IPS DF 6.9 (cell line): Measurements from ENCODE around the gene RBM19.

Source experiments
- DNase-seq: peaks from one replicate; pipeline ENCODE4 v3.0.0-alpha.2; 2013; ENCODE audit warnings: low read depth, low spot score
- H3K27ac ChIP-seq: one replicate; pipeline ENCODE4 v1.5.1; 2013; ENCODE audit warnings: low read length, control low read depth
- H3K27me3 ChIP-seq: 2 replicates; pipeline ENCODE4 v1.6.1; 2013; ENCODE audit warnings: mild to moderate bottlenecking, low read length; ENCODE audit not compliant: control insufficient read depth, insufficient read depth
- H3K36me3 ChIP-seq: 2 replicates; pipeline ENCODE4 v1.6.1; 2013; ENCODE audit warnings: low read length; ENCODE audit not compliant: control insufficient read depth, insufficient read depth
- H3K4me1 ChIP-seq: 2 replicates; pipeline ENCODE4 v1.6.1; 2013; ENCODE audit warnings: low read length; ENCODE audit not compliant: control insufficient read depth, insufficient read depth
- H3K4me3 ChIP-seq: 2 replicates; pipeline ENCODE4 v1.5.1; 2013; ENCODE audit warnings: mild to moderate bottlenecking, low read length
- H3K9me3 ChIP-seq: 2 replicates; pipeline ENCODE4 v1.6.1; 2013; ENCODE audit warnings: low read length, inconsistent platforms; ENCODE audit not compliant: control insufficient read depth, insufficient read depth
- WGBS: extraction: QIAGEN DNeasy Blood & Tissue Kit; methylation state at CpG from one replicate; pipeline ENCODE4 v1.1.7; 2013; ENCODE audit warnings: mixed read lengths, missing lambda C conversion rate; ENCODE audit not compliant: insufficient read length, insufficient coverage; 5-methylcytosine and 5-hydroxymethylcytosine counted together

Gene RBM19

DNA sequence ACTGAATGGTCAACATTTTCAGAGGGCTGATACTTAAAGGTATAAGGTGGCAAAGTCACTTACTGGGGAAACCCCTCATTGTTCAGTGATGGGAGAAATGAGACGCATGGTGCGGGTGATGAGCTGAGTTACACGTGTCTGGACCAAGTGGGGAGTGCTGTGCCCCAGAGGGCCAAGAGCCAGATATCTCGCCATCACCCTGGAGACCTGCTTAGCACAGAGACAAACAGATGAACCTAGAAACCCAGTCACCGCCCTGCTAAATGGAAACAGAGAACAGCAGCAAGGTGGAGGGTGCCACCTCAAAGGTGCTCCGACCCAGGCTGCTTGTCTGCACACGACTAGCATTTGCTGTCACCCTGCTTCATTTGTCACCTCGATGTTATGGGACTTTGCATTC, 92.4 kb downstream of the RBM19 start:
- Histone ChIP-seq H3K27me3 (no peaks in the 10 kb centered on the region), H3K4me3 (no peak overlapping the region), H3K27ac (no peak overlapping the region), H3K9me3 (no peaks in the 10 kb centered on the region), H3K4me1 (no peaks in the 10 kb centered on the region), H3K36me3 (peaks cover 6% of the 10 kb centered on the region)
- no peak for DNase-seq
- WGBS = no CpG with 5 or more reads among the region's 8 CpGs

DNA sequence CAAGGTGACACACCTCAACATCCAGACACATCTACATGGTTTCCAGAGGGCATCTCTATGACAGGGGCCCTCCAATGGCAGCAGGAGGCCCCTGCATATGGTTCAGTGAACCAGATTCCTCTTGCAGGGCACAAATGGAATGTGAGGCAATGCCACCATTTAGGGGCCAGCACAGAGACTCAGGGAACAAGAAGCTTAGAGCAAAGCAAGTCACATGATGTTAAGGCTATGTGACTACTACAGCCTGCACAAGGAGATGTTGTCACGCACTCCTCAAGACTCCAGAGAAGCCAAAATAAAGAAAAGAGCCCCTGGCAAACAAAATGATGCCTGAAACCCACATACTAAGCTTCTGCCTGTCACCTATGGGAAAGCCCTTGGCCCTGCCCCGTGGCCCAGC, 95.2 kb downstream of the RBM19 start:
- no peaks in the 10 kb centered on the region for H3K27me3 ChIP-seq
- peaks cover 6% of the 10 kb centered on the region; the same call in 1 of the 2 replicates for H3K36me3 ChIP-seq
- H3K27ac ChIP-seq = no peak overlapping the region
- H3K4me1 ChIP-seq = no peaks in the 10 kb centered on the region
- no peaks in the 10 kb centered on the region for H3K9me3 ChIP-seq
- DNase-seq = no peak
- no peak overlapping the region for H3K4me3 ChIP-seq
- no CpG with 5 or more reads among the region's 2 CpGs for WGBS

DNA sequence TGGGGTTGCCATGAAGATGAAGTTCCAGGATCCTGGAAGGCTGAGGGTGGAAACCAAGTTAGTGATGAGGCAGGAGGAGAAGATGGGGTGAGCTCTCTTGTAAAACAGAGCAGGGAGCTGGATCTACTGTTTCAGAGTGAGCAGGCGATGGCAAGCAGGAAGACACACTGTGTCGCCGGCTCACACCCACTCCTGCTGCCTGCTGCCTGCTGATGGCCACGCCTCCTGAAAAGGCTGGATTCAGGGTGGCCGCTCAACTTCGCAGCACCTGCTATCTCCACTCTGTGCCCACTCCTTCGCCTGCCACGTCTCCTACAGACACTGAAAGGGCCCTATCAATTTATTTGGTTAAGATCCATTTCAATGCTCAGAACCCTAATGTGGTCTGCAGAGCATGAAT, 96.1 kb downstream of the RBM19 start:
- Histone ChIP-seq H3K27ac (no peak overlapping the region), H3K4me1 (no peaks in the 10 kb centered on the region), H3K36me3 (peaks cover 6% of the 10 kb centered on the region; the same call in 1 of the 2 replicates), H3K9me3 (no peaks in the 10 kb centered on the region), H3K4me3 (no peak overlapping the region), H3K27me3 (no peaks in the 10 kb centered on the region)
- no CpG with 5 or more reads among the region's 8 CpGs for WGBS
- no peak for DNase-seq

DNA sequence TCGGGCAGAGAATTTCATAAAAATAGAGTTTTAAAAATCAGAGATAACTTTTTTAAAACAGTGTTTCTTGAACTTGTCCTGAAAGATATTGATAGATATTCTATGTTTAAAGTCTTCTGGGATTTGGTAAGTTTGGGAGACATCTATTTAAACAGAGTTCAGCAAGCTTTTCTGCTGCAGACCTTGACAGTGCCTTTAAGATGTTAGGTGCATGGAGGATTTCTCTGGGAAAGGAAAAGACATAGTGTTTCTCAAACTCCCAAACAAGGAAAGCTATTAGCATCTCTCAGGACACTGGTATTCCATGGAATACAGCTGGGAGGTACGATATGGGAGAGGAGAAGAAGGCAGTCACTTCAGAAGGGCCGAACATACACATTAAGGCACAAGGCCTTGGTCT, 97.8 kb downstream of the RBM19 start:
- WGBS = no CpG with 5 or more reads among the region's 3 CpGs
- Histone ChIP-seq H3K9me3 (no peaks in the 10 kb centered on the region), H3K4me1 (peaks cover under 1% of the 10 kb centered on the region; the same call in 1 of the 2 replicates), H3K27me3 (no peaks in the 10 kb centered on the region), H3K4me3 (no peak overlapping the region), H3K36me3 (no peaks in the 10 kb centered on the region), H3K27ac (no peak overlapping the region)
- no peak for DNase-seq

- no peak for DNase-seq
- WGBS = no CpG with 5 or more reads among the region's 6 CpGs
- Histone ChIP-seq H3K27me3 (no peaks in the 10 kb centered on the region), H3K36me3 (no peaks in the 10 kb centered on the region), H3K27ac (no peak overlapping the region), H3K4me1 (peaks cover 6% of the 10 kb centered on the region), H3K4me3 (no peak overlapping the region), H3K9me3 (no peaks in the 10 kb centered on the region)
These were observed 98.9 kb downstream of the RBM19 start for GRCh38 chr12:113867258-113867657.

DNA sequence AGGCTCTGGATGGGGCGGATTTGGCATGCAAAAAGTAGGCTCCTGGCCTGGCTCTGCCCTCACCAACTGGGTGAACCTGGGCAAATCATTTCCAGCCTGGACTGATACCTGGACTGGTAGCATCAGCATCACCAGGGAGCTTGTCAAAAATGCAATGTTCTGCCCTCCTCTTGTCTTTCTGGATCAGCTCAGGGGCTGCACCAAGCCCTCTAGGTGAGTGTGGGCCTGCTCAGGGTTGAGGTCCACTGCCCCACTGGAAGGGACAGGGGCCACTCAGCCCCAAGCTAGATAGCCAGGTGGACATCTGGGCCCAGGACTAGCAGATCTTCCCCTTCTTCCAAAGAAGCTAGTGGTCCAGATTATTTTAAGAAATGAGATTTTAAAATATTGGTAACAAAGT, 99.6 kb downstream of the RBM19 start:
- no peaks in the 10 kb centered on the region for H3K9me3 ChIP-seq
- H3K36me3 ChIP-seq = no peaks in the 10 kb centered on the region
- DNase-seq = no peak
- H3K27me3 ChIP-seq = no peaks in the 10 kb centered on the region
- no CpG with 5 or more reads among the region's 1 CpG for WGBS
- no peak overlapping the region for H3K27ac ChIP-seq
- peaks cover 11% of the 10 kb centered on the region for H3K4me1 ChIP-seq
- H3K4me3 ChIP-seq = no peak overlapping the region

GRCh38 chr12:113863455-113863845, 102.7 kb downstream of the RBM19 start:
- H3K4me1 ChIP-seq = peaks cover 16% of the 10 kb centered on the region
- no peak overlapping the region for H3K27ac ChIP-seq
- no peak for DNase-seq
- WGBS = no CpG with 5 or more reads among the region's 2 CpGs
- no peaks in the 10 kb centered on the region for H3K36me3 ChIP-seq
- H3K27me3 ChIP-seq = no peaks in the 10 kb centered on the region
- H3K4me3 ChIP-seq = no peak overlapping the region
- no peaks in the 10 kb centered on the region for H3K9me3 ChIP-seq

DNA sequence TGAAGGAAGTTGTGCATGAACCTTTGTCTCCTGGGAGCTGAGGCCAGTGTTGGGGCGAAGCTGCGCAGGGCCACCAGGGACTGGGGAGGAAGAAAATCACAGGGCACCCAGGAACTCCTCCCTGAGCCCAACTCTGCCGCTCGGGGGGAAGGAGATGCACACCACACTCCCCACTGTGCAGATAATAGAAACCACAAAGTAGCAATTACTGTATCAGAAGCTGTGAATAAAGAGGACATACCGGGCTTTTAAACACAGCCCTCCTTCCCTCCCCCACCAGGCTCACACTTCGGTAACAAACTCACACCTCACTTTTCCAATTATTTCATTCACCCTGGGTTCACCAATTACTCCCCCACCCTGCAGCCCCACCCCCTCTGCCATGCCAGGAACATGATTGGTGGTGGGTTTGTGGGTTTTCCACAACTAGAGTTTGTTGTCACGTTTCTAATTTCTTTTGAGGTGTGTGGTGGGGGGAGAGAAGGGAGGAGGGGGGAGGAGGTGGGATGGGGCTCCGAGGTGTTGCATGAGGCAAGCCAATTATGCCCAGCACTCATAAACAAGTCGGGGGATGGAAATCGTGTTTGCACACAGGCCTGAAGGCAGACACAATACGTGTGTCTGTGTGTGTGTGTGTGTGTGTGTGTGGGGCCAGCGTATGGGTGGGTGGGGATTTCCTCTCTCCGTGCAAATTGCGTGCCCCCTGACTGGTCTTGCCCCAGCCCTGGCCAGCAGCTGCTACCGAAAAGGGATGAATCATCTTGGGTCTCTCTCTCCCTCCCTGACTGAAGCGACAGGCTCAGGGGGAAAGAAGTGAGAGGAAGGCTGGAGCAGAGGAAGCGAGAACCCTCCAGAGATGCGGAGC, 103.3 kb downstream of the RBM19 start:
- H3K27ac ChIP-seq = no peak overlapping the region
- no peaks in the 10 kb centered on the region for H3K9me3 ChIP-seq
- no peaks in the 10 kb centered on the region; the same call in 1 of the 2 replicates for H3K36me3 ChIP-seq
- H3K27me3 ChIP-seq = no peaks in the 10 kb centered on the region
- no CpG with 5 or more reads among the region's 18 CpGs for WGBS
- no peak overlapping the region for H3K4me3 ChIP-seq
- peaks cover 16% of the 10 kb centered on the region for H3K4me1 ChIP-seq
- no peak for DNase-seq

DNA sequence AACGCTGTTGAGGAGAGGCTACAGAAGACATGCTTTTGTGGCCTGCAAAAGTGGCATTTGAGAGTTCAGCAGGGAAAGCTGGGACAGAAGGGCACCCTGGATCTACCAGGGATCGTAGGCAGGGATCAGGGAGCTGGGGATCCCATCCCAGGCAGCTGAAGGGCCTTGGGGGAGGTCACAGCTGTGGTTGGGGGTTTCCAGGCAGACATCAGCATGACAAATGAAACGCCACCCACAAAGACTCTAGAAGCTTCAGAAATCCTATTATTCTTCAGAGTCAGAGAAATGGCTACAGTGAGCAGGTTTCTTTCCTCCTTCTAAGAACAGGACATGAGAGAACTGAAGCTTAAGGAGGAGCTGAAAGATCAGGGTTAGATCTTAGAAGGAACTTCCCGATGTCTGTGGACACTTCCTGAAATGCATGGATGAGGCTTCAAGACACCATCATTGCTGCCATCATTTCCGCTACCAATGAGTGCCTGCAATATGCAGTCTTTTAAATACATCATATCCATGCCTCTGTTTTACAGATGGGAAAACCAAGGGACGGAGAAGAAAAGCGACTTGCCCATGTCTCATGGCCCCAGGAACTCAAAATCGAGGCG, 104.3 kb downstream of the RBM19 start:
- no CpG with 5 or more reads among the region's 9 CpGs for WGBS
- Histone ChIP-seq H3K9me3 (no peaks in the 10 kb centered on the region), H3K4me1 (peaks cover 16% of the 10 kb centered on the region), H3K27ac (no peak overlapping the region), H3K36me3 (peaks cover 2% of the 10 kb centered on the region), H3K27me3 (no peaks in the 10 kb centered on the region), H3K4me3 (no peak overlapping the region)
- DNase-seq = no peak

DNA sequence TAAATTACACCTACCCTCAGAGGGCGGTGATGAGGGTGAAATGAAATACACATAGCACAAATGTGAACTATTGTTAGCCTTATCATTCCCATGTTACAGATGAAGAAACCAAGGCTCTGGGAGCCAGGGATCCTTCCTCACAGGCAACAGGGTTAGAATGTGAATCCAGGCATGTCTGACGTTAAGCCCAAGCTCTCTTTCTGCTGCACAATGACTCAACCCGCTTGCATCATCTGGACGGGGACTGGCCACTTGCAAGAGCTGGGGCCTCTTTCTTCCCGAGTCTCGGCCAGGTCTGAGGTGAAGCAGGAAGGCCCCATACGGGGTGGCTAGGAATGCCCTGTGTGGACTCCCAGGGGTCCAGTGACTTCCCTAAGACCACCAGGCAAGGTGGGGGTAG, 105.2 kb downstream of the RBM19 start:
- Histone ChIP-seq H3K4me1 (peaks cover 16% of the 10 kb centered on the region), H3K36me3 (peaks cover 2% of the 10 kb centered on the region), H3K4me3 (no peak overlapping the region), H3K27me3 (no peaks in the 10 kb centered on the region), H3K27ac (no peak overlapping the region), H3K9me3 (no peaks in the 10 kb centered on the region)
- DNase-seq = no peak
- WGBS = no CpG with 5 or more reads among the region's 7 CpGs
